Measurements from ENCODE around the gene RRBP1.

Gene RRBP1

GRCh38 chr20:17571153-17571527 lies 110.9 kb downstream of the RRBP1 start:
- DNase-seq (ENCODE audit: low read depth), result peak; percentile 34

DNA sequence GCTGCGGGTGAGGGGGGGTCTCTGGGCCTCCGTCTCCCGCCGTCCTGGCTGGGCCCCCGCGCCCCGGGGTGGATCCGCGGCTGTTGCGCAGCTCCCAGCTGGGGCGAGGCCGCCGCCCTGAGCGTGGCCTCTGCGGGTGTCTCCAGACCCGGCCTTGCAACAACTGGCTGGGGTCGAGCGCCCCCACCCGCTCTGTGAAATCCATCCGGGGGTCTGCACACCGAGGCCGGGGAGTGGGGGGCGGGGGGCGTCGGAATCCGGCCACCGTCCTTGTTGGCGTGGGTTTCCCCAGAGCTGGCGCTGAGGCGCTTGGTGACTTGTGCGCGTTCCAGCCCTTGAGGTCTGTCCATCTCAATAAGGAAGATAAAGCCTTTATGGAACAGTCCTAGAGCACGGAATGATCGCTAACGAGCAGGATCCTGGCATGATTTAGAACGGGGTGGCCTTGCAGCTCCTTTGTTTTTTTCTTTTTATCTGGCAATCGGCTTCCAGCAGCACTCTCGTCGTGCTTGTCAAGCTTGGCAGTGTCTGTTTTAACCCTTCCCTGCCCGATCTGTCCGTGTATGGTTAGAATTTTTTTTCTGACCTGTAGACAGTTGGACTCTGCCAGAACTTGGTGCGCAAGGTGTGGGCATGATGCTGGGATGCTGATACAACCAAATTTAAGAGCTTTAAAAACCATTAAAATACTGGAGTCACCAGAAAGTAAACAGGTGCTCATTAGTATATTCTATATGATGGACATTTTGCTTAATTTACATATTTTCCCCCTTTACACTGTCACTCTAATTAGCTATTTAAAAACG lies 111.5 kb downstream of the RRBP1 start:
- DNase-seq (ENCODE audit: low read depth), result peak; percentile 66

DNA sequence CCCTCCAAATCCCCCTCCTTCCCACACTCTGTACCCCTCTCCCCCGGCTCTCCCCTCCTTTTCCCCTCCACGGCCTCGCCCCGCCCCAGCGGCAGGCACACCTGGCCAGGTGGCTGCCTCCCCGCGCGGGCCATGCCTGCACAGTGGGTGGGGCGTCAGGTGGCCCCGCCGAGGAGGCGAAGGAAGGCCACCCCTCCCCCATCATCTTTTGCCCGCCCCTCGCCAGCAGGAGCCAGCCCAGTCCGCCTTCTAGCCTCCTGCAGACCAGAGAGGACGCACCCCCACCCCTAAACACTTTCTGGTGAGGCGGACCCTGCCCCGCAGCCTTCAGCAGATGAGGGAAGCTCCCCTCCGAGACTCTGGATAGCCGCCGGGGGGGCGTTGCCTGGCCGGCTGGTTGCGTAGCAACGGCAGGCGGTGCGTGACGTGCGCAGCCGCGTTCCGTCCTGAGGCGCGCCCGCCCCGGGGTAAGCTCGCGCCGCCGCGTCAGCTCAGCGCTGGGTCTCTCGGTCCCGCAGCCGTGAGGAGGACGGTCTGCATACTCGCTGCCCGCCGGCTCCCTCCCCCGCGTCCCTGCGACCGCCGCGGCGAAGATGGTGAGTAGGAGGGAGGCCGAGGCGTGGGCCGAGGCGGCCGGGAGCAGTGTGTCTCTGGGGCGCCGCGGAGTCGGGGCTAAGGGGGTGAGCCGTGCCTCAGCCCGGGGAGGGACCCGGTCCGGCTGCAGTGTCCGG lies 112.3 kb downstream of the RRBP1 start, which contains the start of gene DSTN:
DSTN (plus strand) TSS at position 460 of the 731 bp plus-strand sequence; CDS start at position 594, 134 bp downstream.
- DNase-seq (ENCODE audit: low read depth), result peak; percentile 99

GRCh38 chr20:17568972-17569521 lies 113.0 kb downstream of the RRBP1 start:
- peak; percentile 100 for DNase-seq (ENCODE audit: low read depth)

DNA sequence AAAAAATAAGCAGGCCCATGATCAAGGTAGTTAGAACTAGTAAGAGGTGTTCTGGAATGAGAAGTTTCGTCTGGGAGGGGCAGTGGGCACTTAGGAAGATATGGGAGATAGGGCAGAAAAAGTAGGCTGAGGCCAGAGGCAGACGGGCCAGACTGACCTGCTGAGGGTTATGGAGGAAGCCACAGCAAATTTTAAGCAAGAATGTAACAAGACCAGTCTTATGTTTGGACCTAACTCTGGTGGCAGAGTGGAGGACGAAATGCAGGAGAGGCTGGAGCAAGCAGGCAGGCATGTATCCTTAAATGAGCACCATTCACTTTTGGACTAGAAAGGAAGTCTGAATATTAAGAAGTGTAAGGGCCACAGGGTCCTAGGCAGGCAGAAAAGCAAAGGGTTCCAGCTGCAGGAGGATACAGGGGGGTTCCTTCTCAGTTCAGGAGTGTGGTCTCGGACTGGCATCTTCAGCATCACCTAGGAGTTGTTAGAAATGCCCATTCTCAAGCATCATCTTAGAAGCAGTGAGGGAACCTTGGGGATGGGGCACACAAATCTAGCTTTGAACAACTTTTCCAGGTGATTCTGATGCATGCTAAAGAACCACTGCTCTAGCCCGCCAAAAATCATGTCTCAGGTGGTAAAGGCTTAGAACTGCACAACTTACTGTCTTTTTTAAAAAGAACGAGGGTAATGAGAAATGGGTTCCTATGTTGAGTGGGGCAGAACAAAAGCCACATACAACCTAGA lies 113.8 kb downstream of the RRBP1 start:
- DNase-seq (ENCODE audit: low read depth), result no peak

DNA sequence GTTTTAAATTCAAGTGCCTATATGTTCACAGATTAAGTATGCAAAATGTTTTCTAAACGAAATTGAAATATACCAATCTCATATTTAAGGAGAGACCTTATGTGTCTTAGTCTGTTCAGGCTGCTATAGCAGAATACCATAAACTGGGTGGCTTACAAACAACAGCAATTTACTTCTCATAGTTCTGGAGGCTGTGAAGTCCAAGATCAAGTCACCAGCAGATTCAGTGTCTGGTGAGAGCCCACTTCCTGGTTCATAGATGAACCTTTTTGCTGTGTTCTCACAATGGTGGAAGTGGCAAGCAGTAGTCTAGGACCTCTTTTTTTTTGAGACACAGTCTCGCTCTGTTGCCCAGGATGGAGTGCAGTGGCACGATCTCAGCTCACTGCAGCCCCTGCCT lies 115.7 kb downstream of the RRBP1 start:
- DNase-seq (ENCODE audit: low read depth), result no peak

GRCh38 chr20:17565169-17565845 lies 116.7 kb downstream of the RRBP1 start:
- DNase-seq (ENCODE audit: low read depth), result peak; percentile 85

Data from EH (cell line).